Activated CD4-positive, CD25-positive, alpha-beta regulatory T cell treated with anti-CD3 and anti-CD28 coated beads, Interleukin-2, amount 50 U/mL, for 24 hours (primary cell): Measurements from ENCODE around the gene NUP62.

Experiments
- ATAC-seq, 2 donors: fragments of 150-1000 bp; cut with Tn5 transposase; one replicate each; pipeline ENCODE4 v1.10.0; 2021; ENCODE audit warnings: mild to moderate bottlenecking in 1 of 2, moderate library complexity in 1 of 2

Gene NUP62

DNA sequence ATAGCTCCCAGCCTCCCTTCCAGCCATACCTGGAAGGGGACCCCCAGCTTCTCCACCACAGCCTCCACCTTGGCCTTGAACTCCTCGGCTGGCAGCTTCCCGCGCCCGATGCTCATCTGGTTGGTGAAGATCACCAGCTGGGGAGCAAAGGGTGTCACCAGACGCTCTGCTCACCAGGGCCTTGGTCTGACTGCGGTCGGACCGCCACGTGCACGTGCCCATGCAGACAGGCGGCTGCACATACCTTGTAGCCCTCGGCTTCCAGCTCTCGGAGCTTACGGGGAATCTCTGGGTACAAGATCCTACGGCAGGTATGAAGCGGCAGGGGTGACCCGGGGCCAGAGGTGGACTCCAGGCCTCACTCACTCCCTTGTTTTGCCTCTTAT, 65.4 kb downstream of the NUP62 start:
- no peak for ATAC-seq

DNA sequence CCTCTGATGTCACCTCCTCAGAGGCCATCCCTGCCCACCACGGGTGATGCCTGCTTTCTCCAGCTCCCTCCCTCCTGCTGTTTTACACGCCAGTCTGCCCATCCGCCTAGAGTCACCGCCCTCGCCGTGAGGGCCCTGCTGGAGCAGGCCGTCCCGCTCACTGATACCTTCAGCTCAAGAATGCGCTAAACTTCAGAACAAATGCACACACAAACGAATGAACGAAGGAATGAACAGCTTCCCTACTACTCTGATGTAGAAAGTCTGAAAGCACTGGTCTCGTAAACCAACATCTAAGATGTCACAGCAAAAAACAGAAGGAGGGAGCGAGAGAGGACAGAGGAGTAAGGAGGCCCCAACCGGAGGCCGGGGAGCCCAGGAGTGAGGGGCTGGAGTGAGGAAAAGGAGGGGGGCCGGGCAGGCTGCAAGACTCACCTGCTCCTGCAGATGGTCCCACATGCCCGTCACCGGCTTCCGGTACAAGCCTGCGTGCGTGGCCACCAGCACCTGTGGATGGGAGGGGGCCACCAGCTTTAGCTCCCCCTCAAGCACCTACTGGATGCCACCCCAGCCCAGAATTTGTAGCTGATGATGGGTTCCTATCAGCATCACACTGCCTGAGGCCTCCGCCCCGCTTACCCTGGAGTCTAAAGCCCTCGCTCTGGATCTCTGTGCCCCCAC, 65.9 kb downstream of the NUP62 start:
- no peak for ATAC-seq

DNA sequence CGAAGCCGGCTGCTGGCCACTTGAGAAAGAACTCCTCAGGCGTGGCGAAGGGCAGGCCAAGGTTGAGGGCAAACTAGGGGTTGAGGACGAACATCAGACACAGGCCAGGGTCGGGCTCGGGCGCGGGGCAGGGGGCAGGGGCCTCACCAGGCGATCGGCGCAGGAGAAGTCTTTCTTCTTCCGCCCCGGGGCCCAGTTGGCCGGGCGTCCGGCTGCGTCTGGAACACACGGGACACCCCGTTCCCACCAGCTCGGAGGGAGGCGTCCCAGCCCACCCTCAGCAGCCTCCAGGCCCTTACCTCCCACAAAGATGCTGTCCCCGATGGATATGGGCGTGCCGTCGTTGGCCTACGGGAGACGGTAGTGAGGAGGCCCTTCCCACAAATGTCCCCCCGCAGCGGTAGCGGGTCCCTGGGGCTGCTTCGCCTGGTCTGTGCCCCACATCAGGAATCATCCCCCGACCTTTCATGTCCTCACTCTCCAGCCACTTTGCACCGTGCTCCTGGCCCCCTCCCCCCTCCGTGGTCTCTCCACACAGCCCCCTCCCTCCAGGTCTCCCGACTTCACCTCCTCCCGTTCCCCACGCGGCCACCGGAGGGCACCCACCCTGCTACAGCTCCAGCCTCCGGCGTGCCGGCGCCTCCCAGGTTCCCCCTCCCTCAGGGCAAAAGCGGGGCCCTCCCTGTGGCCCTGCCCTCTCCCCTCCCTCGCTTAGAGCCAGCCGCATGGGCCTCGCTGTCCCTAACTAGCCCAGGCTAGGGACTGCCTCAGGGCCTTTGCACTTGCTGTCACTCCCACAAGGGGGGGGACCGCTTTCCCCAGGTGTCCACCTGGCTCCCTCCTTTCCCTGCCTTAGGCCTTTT, 66.7 kb downstream of the NUP62 start:
- ATAC-seq, result no peak

DNA sequence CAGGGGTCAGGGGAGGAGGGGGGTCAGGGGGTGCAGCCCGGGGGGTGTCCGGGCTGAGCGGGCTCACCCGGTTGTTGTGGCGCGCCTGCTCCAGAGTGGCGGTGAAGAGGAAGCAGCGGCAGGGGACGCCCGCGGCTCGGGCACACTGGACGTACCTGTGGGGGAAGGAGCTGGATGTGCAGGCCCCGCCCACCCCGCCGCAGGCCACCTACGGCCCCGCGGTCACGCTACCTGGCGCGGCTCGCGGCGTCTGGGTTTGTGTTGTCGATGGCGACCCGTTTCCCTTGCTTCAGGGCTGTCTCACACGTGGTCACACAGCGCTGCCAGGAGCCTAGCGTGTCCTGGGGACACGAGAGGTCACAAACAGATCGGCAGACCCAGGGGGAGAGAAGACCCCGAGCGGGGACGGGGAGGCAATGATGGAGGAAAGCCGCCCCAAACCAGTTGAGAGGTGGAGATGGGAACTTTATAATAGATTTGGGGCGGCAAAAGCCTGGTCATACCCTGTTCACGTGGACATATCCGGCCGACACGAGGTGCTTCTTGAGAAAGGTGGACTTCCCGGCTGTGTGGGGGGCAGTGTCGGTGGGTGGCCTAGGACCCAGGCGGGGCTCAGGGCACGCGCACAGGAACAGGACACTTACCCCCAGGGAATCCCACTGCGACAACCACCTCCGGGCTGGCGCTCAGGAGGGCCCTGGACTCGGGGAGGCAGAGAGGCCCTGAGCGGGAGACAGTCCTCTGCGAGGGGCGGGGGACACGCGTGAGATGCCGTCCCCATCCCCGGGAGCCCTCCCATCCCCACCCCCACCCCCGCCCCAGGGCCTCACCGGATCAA, 67.5 kb downstream of the NUP62 start:
- ATAC-seq, result no peak

DNA sequence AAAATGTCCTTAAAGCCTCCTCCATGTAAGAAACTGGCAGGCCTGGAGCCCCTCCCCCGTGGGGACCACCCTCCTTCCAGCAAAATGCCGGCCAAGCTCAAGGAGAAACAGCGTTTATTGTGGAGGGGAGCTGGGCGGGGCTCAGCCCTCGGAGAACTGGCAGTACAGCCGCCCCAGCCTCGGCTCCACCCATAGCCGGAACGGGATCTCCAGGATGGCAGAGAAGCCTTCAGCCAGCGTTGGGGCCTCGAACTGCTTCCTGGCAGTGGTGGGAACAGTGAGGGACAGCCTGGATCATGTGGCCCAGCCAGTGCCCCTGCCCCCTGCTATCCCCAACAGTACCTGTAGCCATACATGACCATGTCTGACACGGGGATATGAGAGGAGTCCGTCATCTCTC, 68.2 kb downstream of the NUP62 start:
- ATAC-seq, result no peak

DNA sequence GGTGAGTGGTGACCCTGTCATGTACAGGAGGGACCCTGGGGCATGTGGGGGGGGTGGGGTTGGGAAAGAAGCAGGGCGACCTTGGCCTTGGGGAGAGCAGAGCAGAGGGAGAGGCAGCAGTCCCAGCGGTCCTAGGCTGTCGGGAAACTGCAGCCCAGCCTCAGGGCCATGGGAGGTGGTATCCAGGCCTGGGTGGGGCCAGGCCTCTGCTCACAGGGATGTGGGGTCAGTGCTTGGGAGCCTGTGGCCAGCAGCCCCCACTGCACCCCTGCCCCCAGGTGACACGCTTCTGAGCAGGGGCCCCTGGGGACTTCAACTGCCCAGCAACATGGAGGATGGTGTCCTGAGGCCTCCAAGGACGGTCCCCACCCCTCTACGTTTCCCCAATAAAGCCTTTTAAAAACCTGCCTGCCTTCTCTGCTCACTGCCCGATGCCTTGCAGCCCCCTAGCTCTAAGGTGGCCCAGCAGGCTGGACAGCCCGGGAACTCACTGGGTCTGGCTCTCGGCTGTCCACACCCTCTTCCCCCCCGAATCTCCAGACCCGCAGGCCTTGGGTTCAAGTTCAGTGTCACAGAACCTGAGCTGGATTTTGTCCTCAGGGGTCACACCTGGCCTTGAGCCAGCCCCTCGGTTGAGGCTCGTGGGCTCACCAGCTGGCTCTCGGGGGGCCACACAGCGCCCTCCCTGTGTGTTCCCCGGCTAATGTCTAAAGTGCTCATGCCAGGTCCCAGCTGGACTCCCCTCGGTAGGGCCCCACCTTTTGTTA, 68.8 kb downstream of the NUP62 start:
- no peak for ATAC-seq

DNA sequence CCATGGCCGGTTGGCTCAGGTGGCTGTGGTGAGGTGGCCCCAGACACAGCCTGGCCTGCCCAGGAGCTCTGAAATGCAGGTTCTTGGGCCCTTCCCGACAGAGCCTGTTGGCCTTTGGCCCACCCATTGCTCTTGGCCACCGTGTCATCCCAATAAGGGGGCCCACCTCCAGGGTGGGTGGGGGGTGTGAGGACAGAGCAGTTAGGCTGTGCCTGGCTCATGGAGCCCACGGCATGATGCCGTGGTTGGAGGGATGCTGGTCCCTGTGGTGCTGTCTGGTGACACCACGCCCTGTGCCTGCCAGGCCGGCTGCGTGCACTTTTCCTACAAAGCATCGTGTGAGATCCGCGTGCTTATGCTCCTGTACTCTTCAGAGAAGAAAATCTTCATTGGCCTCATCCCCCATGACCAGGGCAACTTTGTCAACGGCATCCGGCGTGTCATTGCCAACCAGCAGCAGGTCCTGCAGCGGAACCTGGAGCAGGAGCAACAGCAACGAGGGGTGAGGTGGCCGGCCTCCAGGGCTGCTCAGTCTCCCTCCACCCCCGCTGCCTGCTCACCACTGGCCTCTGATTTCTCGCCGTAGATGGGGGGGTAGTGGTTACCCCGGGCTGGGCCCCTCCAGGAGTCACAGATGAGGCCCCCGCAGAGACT, 69.5 kb downstream of the NUP62 start:
- ATAC-seq, result no peak

DNA sequence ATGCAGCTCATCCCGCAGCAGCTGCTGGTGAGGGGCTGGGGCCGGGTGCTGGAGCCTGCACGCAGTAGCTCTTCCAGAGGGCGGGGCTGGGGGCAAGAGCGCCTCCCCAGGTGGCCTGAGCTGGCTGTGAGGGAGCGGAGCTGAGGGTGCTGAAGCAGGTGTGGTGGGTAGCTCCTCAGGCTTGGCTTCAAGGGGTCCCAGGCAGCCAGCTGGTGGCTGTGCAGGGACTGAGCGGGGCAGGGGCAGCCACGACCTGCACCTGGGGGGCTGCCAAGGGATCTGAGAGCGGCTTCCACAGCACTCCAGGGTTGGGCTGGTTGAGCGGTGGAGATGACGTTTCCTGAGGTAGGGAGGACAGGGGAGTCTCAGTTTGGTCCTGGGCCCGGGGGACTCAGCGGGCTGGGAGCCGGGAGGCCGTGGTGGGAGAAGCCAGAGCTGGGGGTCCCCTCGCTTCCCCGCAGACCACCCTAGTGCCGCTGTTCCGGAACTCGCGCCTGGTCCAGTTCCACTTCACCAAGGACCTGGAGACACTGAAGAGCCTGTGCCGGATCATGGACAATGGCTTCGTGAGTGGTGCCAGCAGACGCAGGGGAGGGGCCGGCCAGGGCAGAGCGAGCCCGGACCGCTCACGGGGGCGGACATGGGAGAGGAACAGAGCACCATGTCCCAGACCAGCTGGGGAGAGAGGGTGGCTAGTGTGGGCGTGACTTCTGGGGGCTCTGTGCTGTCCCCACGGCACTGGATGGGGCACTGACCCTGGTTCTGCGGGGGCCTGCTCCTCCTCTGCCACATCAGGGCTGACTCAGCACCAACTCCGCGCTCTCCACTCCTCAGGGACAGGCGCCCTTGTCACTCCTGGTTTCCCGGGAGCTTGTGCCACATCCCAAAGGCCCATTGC, 71.0 kb downstream of the NUP62 start:
- ATAC-seq, result no peak

DNA sequence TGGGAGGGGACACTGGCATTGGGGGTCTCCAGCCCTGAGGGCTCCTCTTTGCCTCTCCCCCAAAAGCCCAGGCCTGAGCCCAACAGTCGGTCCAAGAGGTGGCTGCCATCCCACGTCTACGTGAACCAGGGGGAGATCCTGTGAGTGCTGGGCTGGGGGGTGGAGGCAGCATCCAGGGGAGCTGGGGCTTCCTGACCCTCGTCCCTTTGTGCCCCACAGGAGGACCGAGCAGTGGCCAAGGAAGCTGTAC, 71.5 kb downstream of the NUP62 start:
- ATAC-seq, result no peak

DNA sequence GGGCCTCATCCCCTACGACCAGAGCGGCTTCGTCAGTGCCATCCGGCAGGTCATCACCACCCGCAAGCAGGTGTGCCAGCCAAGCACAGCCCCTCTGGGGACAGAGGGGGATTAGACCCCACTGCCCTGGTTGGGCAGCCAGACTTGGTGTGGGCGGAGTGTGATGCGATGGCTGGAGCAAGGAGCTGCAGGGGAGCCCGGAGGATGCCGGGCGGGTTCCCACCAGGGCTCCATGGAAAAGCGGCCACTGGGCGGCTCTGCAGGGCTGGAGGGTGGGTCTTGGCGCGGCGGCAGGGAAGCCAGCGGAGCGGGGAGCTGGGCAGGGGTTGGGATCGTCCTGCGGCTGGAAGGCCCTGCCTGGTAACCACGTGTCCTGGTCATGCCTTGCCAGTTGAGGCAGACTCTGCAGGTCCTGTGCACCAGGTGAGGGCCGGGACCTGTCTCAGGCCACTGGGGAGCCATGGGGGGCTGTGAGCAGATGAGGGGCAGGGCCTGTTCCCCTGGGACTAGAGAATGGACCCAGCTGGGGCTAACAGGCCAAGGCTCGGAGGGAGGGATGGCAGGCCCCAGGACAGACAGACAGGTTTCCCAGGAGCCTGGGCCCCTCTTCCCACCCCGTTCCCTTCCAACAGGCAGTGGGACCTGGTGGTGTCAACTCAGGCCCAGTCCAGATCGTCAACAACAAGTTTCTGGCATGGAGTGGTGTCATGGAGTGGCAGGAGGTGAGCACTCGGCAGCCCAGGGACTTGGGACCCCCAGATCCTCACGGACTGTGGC, 72.1 kb downstream of the NUP62 start:
- no peak for ATAC-seq
